ENCODE results near the gene CGRRF1. TPM values are rescaled to one million over a fixed set of nuclear protein-coding genes. Genes with fewer than 3 reads are reported as not detected.
A peak's percentile ranks its signal among the peaks of the same experiment; 100 is the strongest.

Gene CGRRF1
- 13.3 and 18.2 TPM in 2 replicates for total RNA-seq (2016; rRNA removed; fragmentation: Illumina TruSeq; extraction: Trizol)
- total RNA-seq (2016; cell fraction: cytosol; rRNA removed; fragmentation: Illumina TruSeq; extraction: Trizol; ENCODE audit: low read depth) = 11.9 and 12.4 TPM in 2 replicates
- 10.9 and 19.9 TPM in 2 replicates for total RNA-seq (2016; cell fraction: insoluble cytoplasmic fraction; rRNA removed; fragmentation: Illumina TruSeq; extraction: Trizol)
- total RNA-seq (2016; cell fraction: membrane; rRNA removed; fragmentation: Illumina TruSeq; extraction: Trizol) = 18.6 and 21.2 TPM in 2 replicates
- 22.0 and 22.6 TPM in 2 replicates for total RNA-seq (2016; cell fraction: nucleus; rRNA removed; fragmentation: Illumina TruSeq; extraction: Trizol)
- 11.3 and 16.8 TPM in 2 replicates for polyA plus RNA-seq (2011; rRNA removed)
- polyA plus RNA-seq (2011; cell fraction: cytosol; rRNA removed) = 3.9 and 6.0 TPM in 2 replicates
- polyA plus RNA-seq (2011; cell fraction: nucleus; rRNA removed) = 6.8 and 7.7 TPM in 2 replicates
- 16.4 and 16.6 TPM in 2 replicates for polyA plus RNA-seq (2012)
- 13.1 and 14.1 TPM in 2 replicates for polyA plus RNA-seq (2016; cell fraction: cytosol; fragmentation: Illumina TruSeq; extraction: Trizol; ENCODE audit: low read depth)
- 11.8 and 12.8 TPM in 2 replicates for polyA plus RNA-seq (2016; cell fraction: insoluble cytoplasmic fraction; fragmentation: Illumina TruSeq; extraction: Trizol; ENCODE audit: low read depth)
- polyA plus RNA-seq (2016; cell fraction: membrane; fragmentation: Illumina TruSeq; extraction: Trizol; ENCODE audit: low read depth) = 15.1 and 15.3 TPM in 2 replicates
- 25.5 and 30.7 TPM in 2 replicates for polyA plus RNA-seq (2016; cell fraction: nucleus; fragmentation: Illumina TruSeq; extraction: Trizol; ENCODE audit: insufficient read depth, low read depth)
- polyA minus RNA-seq (2011; rRNA and poly(A)+ RNA removed; ENCODE audit: low replicate concordance) = 5.3 and 5.7 TPM in 2 replicates
- 5.4 and 7.5 TPM in 2 replicates for polyA minus RNA-seq (2011; cell fraction: cytosol; rRNA and poly(A)+ RNA removed)
- 14.0 and 21.4 TPM in 2 replicates for polyA minus RNA-seq (2011; cell fraction: nucleus; rRNA and poly(A)+ RNA removed)
- percentile 68 among the genes with signal in this experiment for Bru-seq, nascent RNA
- BruChase-seq, experiment 1, labeled RNA remaining after a 6-hour chase = percentile 65 among the genes with signal in this experiment
- percentile 62 among the genes with signal in this experiment for BruChase-seq, experiment 2, labeled RNA remaining after a 2-hour chase
- long read RNA-seq, experiment 1, transcript CGRRF1-201 (6 exons, 2,057 nt) = major isoform, 11 of 19 reads
- long read RNA-seq, experiment 1, partial matches to known transcripts = 0 of 19 reads
- long read RNA-seq, experiment 1, other reads (novel, unspliced or antisense) = 8 of 19 reads
- long read RNA-seq, experiment 2, transcript CGRRF1-201 (6 exons, 2,057 nt) = major isoform, 12 of 24 reads
- long read RNA-seq, experiment 2, partial matches to known transcripts = 5 of 24 reads
- long read RNA-seq, experiment 2, other reads (novel, unspliced or antisense) = 7 of 24 reads

- Histone ChIP-seq H3K27ac (ENCODE audit: extremely low read length, insufficient read depth, low read length) (peak within 1 kb of the TSS; percentile 57), H3K9ac (ENCODE audit: insufficient read depth, low read depth, low read length) (peak within 1 kb of the TSS; percentile 86), H4K20me1 (ENCODE audit: insufficient read depth, low read length) (no peaks in the 10 kb centered on the region), H3K4me1 (ENCODE audit: insufficient read depth, low read length) (peaks cover 48% of the 10 kb centered on the region), H3K36me3 (replicated peaks in 1 of 2; ENCODE audit: control insufficient read depth in 1 of 2, insufficient read depth in 2 of 2, low read length in 2 of 2) (0 out of 5 replicates have a peak, but pooled peaks cover 0 to 1% of the 10 kb centered on the region in 2 experiments), H2AFZ (ENCODE audit: low read length) (peak within 1 kb of the TSS; percentile 34), H3K27me3 (ENCODE audit: control insufficient read depth in 1 of 2, insufficient read depth in 2 of 2, low read length in 2 of 2) (peaks cover 0 to 4% of the 10 kb centered on the region in 2 experiments; a peak in 1 of 5 replicates), H3K4me2 (ENCODE audit: low read depth, low read length) (peak within 1 kb of the TSS; percentile 82), H3K4me3 (replicated peaks in 1 of 3; ENCODE audit: insufficient read depth in 1 of 3, low read depth in 2 of 3, low read length in 3 of 3) (peak within 1 kb of the TSS; percentile 79 to 97 (median 90)), H3K79me2 (ENCODE audit: insufficient read depth, low read length) (peaks cover 44% of the 10 kb centered on the region), H3K9me3 (ENCODE audit: low read length) (no peaks in the 10 kb centered on the region)
- POLR2A ChIA-PET = interaction anchor here (0.7 to 1.7 kb wide), 15 partner anchors 9 to 156 kb away, joined by 3 to 10 read pairs (median 5); partner anchors contain the start of gene GMFB
- BruUV-seq (replicated peaks) = no TSS peak
- peak; percentile 68 for FAIRE-seq
- intact Hi-C loops (cut with micrococcal nuclease; ENCODE audit: unreplicated experiment) (loop anchor here (5.0 kb wide), 1 partner anchor 1428 kb away; no protein-coding TSS in a partner anchor), in situ Hi-C loops (cut with HindIII; ENCODE audit: extremely low pct_ligation_motif_present, low pct_unique_long_range_greater_than_20kb) (no loop called here)
- CTCF ChIA-PET (ENCODE audit: low intra/inter-chr PET ratio, low total read pairs) = no interaction called here
- DNase-seq (ENCODE audit: low spot score) = peak; percentile 94
- under 1% methylated on average over 21 of the region's 66 CpGs for WGBS (ENCODE audit: low lambda C conversion rate)
- ATAC-seq = peak; percentile 98
- TF ChIP-seq ZNF207 (IDR thresholded peaks at IDR 0.05; ENCODE audit: borderline replicate concordance) (no peak), BATF2 (CRISPR knock-in tag; IDR thresholded peaks at IDR 0.05) (no peak), DMAP1 (CRISPR knock-in tag; IDR thresholded peaks at IDR 0.05) (peak; percentile 63; the same call in 1 of the 2 replicates), ZNF615 (CRISPR knock-in tag; IDR thresholded peaks at IDR 0.05; ENCODE audit: borderline replicate concordance) (no peak), PCBP2 (optimal IDR thresholded peaks at IDR 0.05; ENCODE audit: low read depth, low read length, poor library complexity, severe bottlenecking) (no peak), IKZF1 (IDR thresholded peaks at IDR 0.05) (no peak), ZNF816 (CRISPR knock-in tag; IDR thresholded peaks at IDR 0.05; ENCODE audit: borderline replicate concordance) (0 out of 2 replicates have a peak, but pooled peaks have one; percentile 68), HNRNPL (IDR thresholded peaks at IDR 0.05; ENCODE audit: low read depth, low read length) (0 out of 2 replicates have a peak, but pooled peaks have one; percentile 52), TBL1XR1 (IDR thresholded peaks at IDR 0.05; ENCODE audit: borderline replicate concordance, low read length, partially characterized antibody) (peak; percentile 44), ZNF782 (CRISPR knock-in tag; IDR thresholded peaks at IDR 0.05; ENCODE audit: borderline replicate concordance) (0 out of 2 replicates have a peak, but pooled peaks have one; percentile 22), MXI1 (IDR thresholded peaks at IDR 0.05; ENCODE audit: borderline replicate concordance, low read depth, low read length) (peak; percentile 79; the same call in 1 of the 3 replicates), ZNF737 (CRISPR knock-in tag; IDR thresholded peaks at IDR 0.05; ENCODE audit: borderline replicate concordance) (no peak), NFE2L2 (IDR thresholded peaks at IDR 0.05; ENCODE audit: low read length) (no peak), ZNF747 (CRISPR knock-in tag; IDR thresholded peaks at IDR 0.05; ENCODE audit: borderline replicate concordance) (peak; percentile 93; the same call in 1 of the 2 replicates)
Observed at GRCh38 chr14:54509546-54510501, at the start of gene CGRRF1. Gene CGRRF1, plus strand, starts transcription at chr14:54509906. Its CDS starts 54 bp downstream, at chr14:54509960.

All from HepG2 (cell line).